H1 (cell line): ENCODE measurements around the gene GOLGA7B. TPM values are rescaled to one million over a fixed set of nuclear protein-coding genes. Genes with fewer than 3 reads are reported as not detected.

Experiments used
- RBBP5 ChIP-seq: IDR thresholded peaks from 2 replicates; pipeline ENCODE4 v1.7.1; 2012; ENCODE audit warnings: low read depth, mild to moderate bottlenecking, inconsistent platforms, low read length, moderate library complexity, borderline replicate concordance
- polyA plus RNA-seq, 7 experiments: library from polyadenylated mRNA; depleted of rRNA in 3 of 7; stranded (reverse) in 5 of 7; unstranded in 2 of 7; fragments of >200 nt in 5 of 7; fragments of 200-250 nt in 2 of 7; gene quantifications; 1 replicate in 5 of 7; 2 replicates in 1 of 7; 4 replicates in 1 of 7; pipeline versions ENCODE4 v1.2.1 to v1.2.3, GENCODE V29; 2011 to 2013; ENCODE audit warnings: missing spikeins in 2 of 7, mixed read lengths in 2 of 7
- total RNA-seq: library from RNA; stranded (reverse); fragmentation: NEBNext Ultra II Directional; extraction: Animal tissue kit (Norgen Biotek cat#: 25700); gene quantifications from 2 replicates; pipeline ENCODE4 v1.2.1, GENCODE V29; 2021

GOLGA7B gene
- total and polyA plus RNA-seq, 2 of the 8 experiments (the other 6 are each of a cell fraction or from before 2014, with no cell fraction given), result 0.04 to 0.14 TPM

- no peak for TF ChIP-seq RBBP5
- TF ChIP-seq, all 59 proteins: peak for 3
Measured at GRCh38 chr10:97889461-97890265, 40.0 kb downstream of the GOLGA7B start (continued).
